ENCODE results near the gene CCND1. TPM values are rescaled to one million over a fixed set of nuclear protein-coding genes. Genes with fewer than 3 reads are reported as not detected.
A peak's percentile ranks its signal among the peaks of the same experiment; 100 is the strongest.
"Not testable (repeated sequence)": the region's sequence is repeated elsewhere in the genome, so short reads cannot be mapped to it uniquely, and the experiment has no call there.

CCND1 gene
- total RNA-seq, 1 donor from 2014 or later, result 371 TPM

GRCh38 chr11:69617682-69618081 is 23.3 kb upstream of the CCND1 start:
- no peak for DNase-seq (ENCODE audit: low read depth in 2 of 2)

- no peak for DNase-seq (ENCODE audit: low read depth in 2 of 2)
These were observed 22.7 kb upstream of the CCND1 start for GRCh38 chr11:69618237-69618636.

- DNase-seq (ENCODE audit: low read depth in 2 of 2), result no peak
These were observed 20.2 kb upstream of the CCND1 start for GRCh38 chr11:69620683-69621290.

GRCh38 chr11:69622097-69622681 is 18.8 kb upstream of the CCND1 start:
- DNase-seq (ENCODE audit: low read depth in 2 of 2), result not testable (repeated sequence)

GRCh38 chr11:69624293-69624692 is 16.7 kb upstream of the CCND1 start:
- no peak for DNase-seq (ENCODE audit: low read depth in 2 of 2)

GRCh38 chr11:69625476-69625875 is 15.5 kb upstream of the CCND1 start:
- DNase-seq (ENCODE audit: low read depth in 2 of 2), result no peak

GRCh38 chr11:69627551-69627950 is 13.4 kb upstream of the CCND1 start:
- no peak for DNase-seq (ENCODE audit: low read depth in 2 of 2)

GRCh38 chr11:69630017-69630416 is 10.9 kb upstream of the CCND1 start:
- peak; percentile 42 to 56 for DNase-seq (ENCODE audit: low read depth in 2 of 2)

GRCh38 chr11:69630424-69630823 is 10.5 kb upstream of the CCND1 start:
- DNase-seq (ENCODE audit: low read depth in 2 of 2), result no peak

- DNase-seq (ENCODE audit: low read depth in 2 of 2), result no peak
These were observed 8.1 kb upstream of the CCND1 start for GRCh38 chr11:69632900-69633299.

GRCh38 chr11:69634069-69634468 is 6.9 kb upstream of the CCND1 start:
- DNase-seq (ENCODE audit: low read depth in 2 of 2), result no peak

GRCh38 chr11:69634590-69634989 is 6.4 kb upstream of the CCND1 start:
- DNase-seq (ENCODE audit: low read depth in 2 of 2), result no peak

- DNase-seq (ENCODE audit: low read depth in 2 of 2), result no peak
These were observed 5.8 kb upstream of the CCND1 start for GRCh38 chr11:69635195-69635594.

GRCh38 chr11:69635804-69636511 is 5.0 kb upstream of the CCND1 start:
- no peak for DNase-seq (ENCODE audit: low read depth in 2 of 2)

- peak; percentile 86 to 93 for DNase-seq (ENCODE audit: low read depth in 2 of 2)
These were observed 4.3 kb upstream of the CCND1 start for GRCh38 chr11:69636512-69637197.

- DNase-seq (ENCODE audit: low read depth in 2 of 2), result no peak
These were observed 3.6 kb upstream of the CCND1 start for GRCh38 chr11:69637198-69637940.

GRCh38 chr11:69637941-69638871 is 2.8 kb upstream of the CCND1 start:
- DNase-seq (ENCODE audit: low read depth in 2 of 2), result peak; percentile 82 to 92

GRCh38 chr11:69638941-69639681 is 1.8 kb upstream of the CCND1 start:
- peak; percentile 98 for DNase-seq (ENCODE audit: low read depth in 2 of 2)

GRCh38 chr11:69639831-69640230 is 1.1 kb upstream of the CCND1 start:
- DNase-seq (ENCODE audit: low read depth in 2 of 2), result no peak

All from lung microvascular endothelial cell (primary cell).